CD14-positive monocyte (primary cell): Measurements from ENCODE around the gene NFU1. TPM values are rescaled to one million over a fixed set of nuclear protein-coding genes. Genes with fewer than 3 reads are reported as not detected.

Experiments
- DNase-seq, 3 donors: peaks; one replicate each; pipeline ENCODE4 v3.0.0-alpha.2; 2011 to 2022
- H2AFZ ChIP-seq: 2 replicates; pipeline ENCODE4 v1.6.0; 2012; ENCODE audit warnings: mild to moderate bottlenecking, low read depth, low read length, inconsistent platforms; ENCODE audit not compliant: insufficient read depth, poor library complexity, severe bottlenecking
- H3K27ac ChIP-seq, 2 donors: 1 replicate in 1 of 2; 2 replicates in 1 of 2; pipeline ENCODE4 v1.5.1; 2012 to 2013; ENCODE audit warnings: low read length in 2 of 2, control low read depth in 1 of 2, inconsistent platforms in 1 of 2, low read depth in 1 of 2, mild to moderate bottlenecking in 1 of 2
- H3K27me3 ChIP-seq, 2 donors: one replicate each; pipeline versions ENCODE4 v1.6.0 to v1.6.1; 2011 to 2013; ENCODE audit warnings: low read length in 2 of 2; ENCODE audit not compliant: control insufficient read depth in 2 of 2, insufficient read depth in 2 of 2
- H3K36me3 ChIP-seq, 2 donors: replicated peaks in 1 of 2; 1 replicate in 1 of 2; 2 replicates in 1 of 2; pipeline versions ENCODE4 v1.5.1 to v1.6.1; 2012 to 2013; ENCODE audit warnings: low read length in 2 of 2, control low read depth in 1 of 2, inconsistent platforms in 1 of 2, mild to moderate bottlenecking in 1 of 2; ENCODE audit not compliant: insufficient read depth in 2 of 2, control insufficient read depth in 1 of 2
- H3K4me1 ChIP-seq, 2 donors: 1 replicate in 1 of 2; 2 replicates in 1 of 2; pipeline versions ENCODE4 v1.5.1 to v1.6.1; 2012 to 2013; ENCODE audit warnings: low read length in 2 of 2, control low read depth in 1 of 2, inconsistent platforms in 1 of 2, mild to moderate bottlenecking in 1 of 2, moderate library complexity in 1 of 2; ENCODE audit not compliant: insufficient read depth in 2 of 2, control insufficient read depth in 1 of 2
- H3K4me2 ChIP-seq: replicated peaks from 2 replicates; pipeline ENCODE3; 2012; ENCODE audit warnings: low read length, moderate library complexity, mild to moderate bottlenecking; ENCODE audit not compliant: poor library complexity, severe bottlenecking; ENCODE audit errors: extremely low read depth
- H3K4me3 ChIP-seq, 3 experiments: fragments of 200-600 bp in 1 of 3; sonication (generic) in 1 of 3; replicated peaks in 1 of 3; 1 replicate in 2 of 3; 2 replicates in 1 of 3; pipeline ENCODE4 v1.5.1; 2011 to 2013; ENCODE audit warnings: low read length in 3 of 3, mild to moderate bottlenecking in 3 of 3, control low read depth in 2 of 3, low read depth in 2 of 3, inconsistent platforms in 1 of 3, moderate library complexity in 1 of 3
- H3K79me2 ChIP-seq: 2 replicates; pipeline ENCODE4 v1.6.0; 2012; ENCODE audit warnings: mild to moderate bottlenecking, control low read depth, inconsistent platforms, low read length, moderate library complexity; ENCODE audit not compliant: insufficient read depth
- H3K9ac ChIP-seq: 2 replicates; pipeline ENCODE4 v1.6.0; 2017; ENCODE audit warnings: low read length, mild to moderate bottlenecking; ENCODE audit not compliant: insufficient read depth, poor library complexity, severe bottlenecking
- H3K9me3 ChIP-seq, 2 donors: replicated peaks in 1 of 2; 1 replicate in 1 of 2; 2 replicates in 1 of 2; pipeline versions ENCODE4 v1.5.1 to v1.6.1; 2012 to 2013; ENCODE audit warnings: low read length in 2 of 2, control low read depth in 1 of 2; ENCODE audit not compliant: control insufficient read depth in 1 of 2, insufficient read depth in 1 of 2
- H4K20me1 ChIP-seq: 2 replicates; pipeline ENCODE4 v1.6.0; 2012; ENCODE audit warnings: mild to moderate bottlenecking, low read length, control low read depth, moderate library complexity; ENCODE audit not compliant: insufficient read depth
- H3K27ac Mint-ChIP-seq, 7 donors: one replicate each; pipeline ENCODE4 v1.8.0; 2020; ENCODE audit warnings: mild to moderate bottlenecking in 7 of 7, mixed read lengths in 7 of 7, moderate library complexity in 6 of 7, inconsistent platforms in 2 of 7
- H3K27me3 Mint-ChIP-seq, 3 donors: one replicate each; pipeline ENCODE4 v1.8.0; 2021 to 2022; ENCODE audit warnings: low read depth in 3 of 3, mild to moderate bottlenecking in 3 of 3, mixed read lengths in 3 of 3, moderate library complexity in 3 of 3, inconsistent platforms in 1 of 3
- H3K36me3 Mint-ChIP-seq, 2 donors: one replicate each; pipeline ENCODE4 v1.8.0; 2020; ENCODE audit warnings: mixed read lengths in 2 of 2, inconsistent platforms in 1 of 2, mild to moderate bottlenecking in 1 of 2
- H3K4me1 Mint-ChIP-seq: one replicate; pipeline ENCODE4 v1.8.0; 2020; ENCODE audit warnings: mild to moderate bottlenecking, mixed read lengths
- H3K4me3 Mint-ChIP-seq, 2 donors: one replicate each; pipeline ENCODE4 v1.8.0; 2020; ENCODE audit warnings: mild to moderate bottlenecking in 2 of 2, mixed read lengths in 2 of 2, moderate library complexity in 1 of 2
- H3K9me3 Mint-ChIP-seq, 7 donors: one replicate each; pipeline ENCODE4 v1.8.0; 2020 to 2022; ENCODE audit warnings: mixed read lengths in 7 of 7, mild to moderate bottlenecking in 6 of 7, moderate library complexity in 6 of 7, inconsistent platforms in 2 of 7
- CTCF ChIP-seq: fragments of 200-600 bp; IDR thresholded peaks from one replicate; pipeline ENCODE4 v1.8.0; 2022; ENCODE audit warnings: antibody characterized with exemption, mild to moderate bottlenecking
- WGBS: methylation state at CpG from one replicate; pipeline ENCODE4 v1.1.5; 2013; ENCODE audit warnings: missing lambda C conversion rate; ENCODE audit not compliant: insufficient coverage; 5-methylcytosine and 5-hydroxymethylcytosine counted together
- intact Hi-C, 2 donors: fragments of 100-400 bp; cut with micrococcal nuclease; formaldehyde crosslinking; loops; one replicate each; pipeline versions ENCODE4 v1.15.0 to v1.15.1; 2023
- polyA plus RNA-seq, 3 donors: library from polyadenylated mRNA; depleted of rRNA in 1 of 3; unstranded in 2 of 3; stranded (reverse) in 1 of 3; fragments of 300-500 nt in 2 of 3; fragments of >200 nt in 1 of 3; fragmentation: Illumina TruSeq in 2 of 3; gene quantifications; 1 replicate in 2 of 3; 2 replicates in 1 of 3; pipeline ENCODE4 v1.2.3, GENCODE V29; 2012 to 2021

The NFU1 gene
- polyA plus RNA-seq, 3 donors = 10.5 to 56.1 (median 43.0) TPM

GRCh38 chr2:69465513-69466456 is 28.6 kb upstream of the NFU1 start:
- no peak for TF ChIP-seq CTCF
- Mint-ChIP-seq H3K27me3 (no peaks in the 10 kb centered on the region), H3K4me3 (no peak overlapping the region), H3K4me1 (no peaks in the 10 kb centered on the region), H3K9me3 (no peaks in the 10 kb centered on the region), H3K36me3 (peaks cover 44 to 60% of the 10 kb centered on the region in 2 donors), H3K27ac (peak overlapping the region in 3 of 7 donors; percentile 42 to 63 (median 55))
- 95% methylated on average over 9 of the region's 14 CpGs for WGBS
- Histone ChIP-seq H3K4me1 (no peaks in the 10 kb centered on the region), H3K79me2 (no peaks in the 10 kb centered on the region), H3K36me3 (peaks cover 17 to 55% of the 10 kb centered on the region in 2 donors), H3K4me2 (no peak overlapping the region), H3K27ac (no peak overlapping the region), H3K27me3 (no peaks in the 10 kb centered on the region), H2AFZ (no peak overlapping the region), H3K4me3 (no peak overlapping the region), H3K9ac (no peak overlapping the region), H4K20me1 (no peaks in the 10 kb centered on the region), H3K9me3 (no peaks in the 10 kb centered on the region)
- intact Hi-C loops = no loop called here
- DNase-seq = no peak

GRCh38 chr2:69464575-69464974 is 27.3 kb upstream of the NFU1 start:
- H3K79me2 ChIP-seq = no peaks in the 10 kb centered on the region
- H3K4me3 ChIP-seq = no peak overlapping the region
- intact Hi-C loops = no loop called here
- peaks cover 17 to 48% of the 10 kb centered on the region in 2 donors for H3K36me3 ChIP-seq
- no peaks in the 10 kb centered on the region for H3K9me3 ChIP-seq
- WGBS = no CpG with 5 or more reads among the region's 3 CpGs
- no peak overlapping the region for H3K4me3 Mint-ChIP-seq
- no peak overlapping the region for H3K27ac Mint-ChIP-seq
- no peak for DNase-seq
- H3K36me3 Mint-ChIP-seq = peaks cover 42 to 51% of the 10 kb centered on the region in 2 donors
- H3K27ac ChIP-seq = no peak overlapping the region
- H3K9me3 Mint-ChIP-seq = no peaks in the 10 kb centered on the region
- H4K20me1 ChIP-seq = no peaks in the 10 kb centered on the region
- no peak overlapping the region for H2AFZ ChIP-seq
- H3K4me1 ChIP-seq = no peaks in the 10 kb centered on the region
- no peak overlapping the region for H3K4me2 ChIP-seq
- H3K4me1 Mint-ChIP-seq = no peaks in the 10 kb centered on the region
- H3K27me3 ChIP-seq = no peaks in the 10 kb centered on the region
- H3K27me3 Mint-ChIP-seq = no peaks in the 10 kb centered on the region
- TF ChIP-seq CTCF = no peak
- H3K9ac ChIP-seq = no peak overlapping the region
